Ramos (cell line): ENCODE measurements around the gene HEXA.

Experiments used
- in situ Hi-C: fragments of 300-500 bp; cut with MboI; formaldehyde crosslinking; loops from one replicate; pipeline ENCODE4 v1.14.3; 2022; ENCODE audit warnings: low sequenced_read_pairs; ENCODE audit not compliant: unreplicated experiment

Gene HEXA

GRCh38 chr15:72331021-72331420 lies 44.8 kb downstream of the HEXA start:
- in situ Hi-C loops: no loop called here

- in situ Hi-C loops: no loop called here
Observed at GRCh38 chr15:72323752-72324151, 52.1 kb downstream of the HEXA start.

- in situ Hi-C loops: no loop called here
Observed at GRCh38 chr15:72319985-72320671, 55.7 kb downstream of the HEXA start, which contains the start of gene CELF6. Gene CELF6, minus strand, starts transcription at chr15:72320157. Its CDS starts 283 bp downstream, at chr15:72319874.

DNA sequence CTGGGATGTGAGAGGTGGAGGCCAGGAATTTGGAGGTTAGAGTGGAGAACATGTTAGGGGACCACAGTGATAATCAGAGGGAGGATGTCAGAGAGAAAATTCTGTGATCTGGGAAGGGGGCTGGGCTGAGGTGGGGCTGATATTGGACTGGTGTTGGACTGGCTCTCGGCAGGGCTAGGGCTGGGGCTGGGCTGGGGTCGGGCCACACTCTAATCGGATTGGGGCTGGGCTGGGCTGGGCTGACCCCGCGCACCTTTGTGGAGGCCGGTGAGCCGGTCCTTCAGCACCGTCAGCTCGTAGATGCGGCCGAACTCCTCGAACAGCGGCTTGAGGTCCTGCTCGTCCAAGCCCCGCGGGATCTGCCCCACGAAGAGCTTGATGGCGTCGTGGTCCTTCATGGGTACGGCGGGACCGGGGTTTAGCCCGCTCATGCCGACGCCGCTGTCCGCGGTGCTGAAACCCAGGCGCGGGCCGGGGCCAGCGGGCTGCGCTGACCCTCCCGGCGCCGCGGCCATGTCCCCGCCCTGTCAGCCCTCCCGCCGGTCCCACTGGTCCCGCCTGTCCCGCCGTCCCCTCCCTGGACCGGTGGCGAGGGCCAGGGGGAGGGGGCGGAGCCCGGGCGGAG lies 56.3 kb downstream of the HEXA start:
- in situ Hi-C loops: no loop called here

- in situ Hi-C loops: no loop called here
Observed at GRCh38 chr15:72318408-72318942, 57.3 kb downstream of the HEXA start.

DNA sequence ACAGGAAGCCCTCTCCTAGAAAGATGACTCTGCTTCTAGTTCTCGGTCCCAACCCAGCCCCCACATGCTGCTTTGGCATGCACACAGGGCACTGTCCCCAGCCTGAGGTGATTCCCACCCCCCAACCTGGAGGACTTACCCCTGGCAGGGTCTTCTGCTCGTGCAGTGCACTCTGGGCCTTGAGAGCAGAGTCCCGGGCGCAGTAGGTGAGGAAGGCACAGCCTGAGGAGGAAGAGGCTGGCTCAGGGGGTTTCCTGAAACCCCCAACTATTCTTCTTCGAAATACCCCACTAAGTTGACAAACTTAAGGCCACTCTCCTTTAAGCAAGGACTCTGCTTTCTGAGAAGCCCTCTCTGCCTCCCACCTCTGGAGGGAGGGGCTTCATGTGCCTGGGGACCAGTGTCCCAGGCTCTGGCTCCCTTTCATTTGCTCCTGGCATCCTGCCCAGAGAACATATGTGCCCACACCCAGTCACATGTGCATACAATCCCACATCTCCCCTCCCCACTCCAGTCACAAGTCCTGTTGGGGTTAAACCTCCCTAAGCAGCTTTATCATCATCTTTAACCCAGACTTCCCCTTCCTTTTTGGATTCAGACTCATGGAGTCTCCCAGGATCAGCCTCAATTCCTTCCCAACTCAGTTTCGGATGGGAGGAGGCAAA lies 60.0 kb downstream of the HEXA start:
- in situ Hi-C loops: no loop called here

GRCh38 chr15:72313881-72314280 lies 61.9 kb downstream of the HEXA start:
- in situ Hi-C loops: no loop called here

DNA sequence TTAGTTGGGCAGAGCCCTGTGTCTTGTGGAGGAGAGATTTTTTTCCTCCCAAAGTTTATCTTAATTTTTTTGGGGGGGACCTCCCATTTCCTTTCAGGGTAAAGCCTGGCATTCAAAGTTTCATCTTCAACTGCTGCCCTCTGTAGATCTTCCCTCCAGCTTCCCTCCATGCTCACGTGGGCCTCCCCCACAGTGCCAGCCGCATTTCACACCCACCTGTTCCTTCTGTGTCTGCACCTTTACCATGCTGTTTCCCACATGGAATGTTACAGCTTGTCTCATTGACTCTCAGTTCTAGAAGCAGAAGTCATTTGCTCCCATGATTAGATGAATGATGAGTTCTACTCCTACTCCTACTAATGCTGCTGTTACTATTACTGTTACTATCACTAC lies 62.4 kb downstream of the HEXA start:
- in situ Hi-C loops: no loop called here

GRCh38 chr15:72312605-72313447 lies 63.0 kb downstream of the HEXA start:
- in situ Hi-C loops: no loop called here

DNA sequence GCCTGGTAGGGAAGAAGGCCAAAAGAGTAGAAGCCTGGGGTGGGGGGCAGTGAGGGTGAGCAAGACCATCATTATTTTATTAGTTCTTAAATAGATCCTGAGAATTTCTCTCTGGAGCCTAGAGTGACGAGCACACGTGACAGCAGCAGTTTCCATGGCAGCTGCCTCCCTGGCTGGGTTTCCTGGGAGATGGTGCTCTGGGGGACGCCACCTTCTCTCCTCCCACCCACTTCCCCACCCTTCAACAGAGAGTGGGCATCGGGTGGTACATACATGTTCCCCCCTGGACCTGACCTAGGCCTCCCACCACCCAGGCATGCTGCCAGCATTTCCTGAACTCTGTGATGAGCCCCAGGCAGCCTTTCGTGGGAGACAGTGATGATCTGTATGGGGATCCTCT lies 68.8 kb downstream of the HEXA start:
- in situ Hi-C loops: no loop called here

GRCh38 chr15:72306211-72306785 lies 69.5 kb downstream of the HEXA start:
- in situ Hi-C loops: no loop called here

DNA sequence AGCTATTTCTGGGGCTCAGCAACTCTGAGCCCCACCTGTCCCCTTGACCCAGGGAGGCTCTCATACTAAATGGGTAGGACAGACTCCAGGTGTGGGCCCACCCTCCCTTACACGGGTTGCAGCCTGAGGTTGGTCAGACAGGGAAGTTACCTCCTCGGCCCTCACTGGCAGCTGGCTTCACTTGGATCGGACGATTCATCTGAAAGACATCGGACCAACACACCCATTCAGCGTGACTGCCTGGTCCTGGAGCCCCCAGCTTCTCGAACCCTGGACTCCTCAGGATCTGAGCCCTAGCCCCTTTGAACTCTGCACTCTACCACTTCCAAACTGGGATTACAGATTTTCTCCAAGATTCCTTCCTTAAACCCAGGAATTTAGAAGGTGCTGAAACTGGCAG lies 71.2 kb downstream of the HEXA start:
- in situ Hi-C loops: no loop called here

- in situ Hi-C loops: no loop called here
Observed at GRCh38 chr15:72302955-72303354, 72.9 kb downstream of the HEXA start.
